Skeletal muscle satellite cell (primary cell): ENCODE data around the gene FRMD4A.

Experiments used
- H3K27me3 ChIP-seq: 2 replicates; pipeline ENCODE4 v1.7.0; 2013; ENCODE audit warnings: low read length; ENCODE audit not compliant: control insufficient read depth, insufficient read depth
- H3K36me3 ChIP-seq: 2 replicates; pipeline ENCODE4 v1.7.0; 2013; ENCODE audit warnings: mild to moderate bottlenecking, control low read depth, low read length; ENCODE audit not compliant: insufficient read depth
- H3K4me1 ChIP-seq: 2 replicates; pipeline ENCODE4 v1.7.0; 2013; ENCODE audit warnings: low read length; ENCODE audit not compliant: control insufficient read depth, insufficient read depth
- H3K4me2 ChIP-seq: 2 replicates; pipeline ENCODE4 v1.7.0; 2013; ENCODE audit warnings: mild to moderate bottlenecking, low read length
- H3K4me3 ChIP-seq: 2 replicates; pipeline ENCODE4 v1.7.0; 2013; ENCODE audit warnings: low read length
- H3K9ac ChIP-seq: 2 replicates; pipeline ENCODE4 v1.7.0; 2013; ENCODE audit warnings: mild to moderate bottlenecking, low read depth, low read length, moderate library complexity
- H3K9me3 ChIP-seq: replicated peaks from 2 replicates; pipeline ENCODE4 v1.7.0; 2013; ENCODE audit warnings: mild to moderate bottlenecking, control low read depth, low read length

FRMD4A gene

DNA sequence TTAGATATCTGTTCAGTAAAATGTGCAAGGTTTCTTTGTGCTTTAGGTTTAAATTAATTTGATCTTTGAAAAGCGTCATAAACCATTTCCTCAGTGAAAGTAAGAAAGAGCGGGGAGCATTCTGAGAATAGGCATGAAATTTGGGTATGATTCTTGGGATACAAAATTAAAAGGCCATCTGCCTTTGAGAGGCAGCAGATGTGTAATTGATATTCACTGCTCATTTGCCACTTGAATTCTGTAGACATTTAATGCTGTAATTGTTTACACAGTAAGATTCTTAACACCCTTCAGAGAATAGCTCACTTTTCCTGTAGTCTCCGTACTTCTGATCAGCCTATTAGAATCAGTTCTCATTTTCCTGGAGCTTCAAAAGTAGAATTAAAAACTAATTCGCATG, 18.7 kb downstream of the FRMD4A start:
- H3K27me3 ChIP-seq = peaks cover 61% of the 10 kb centered on the region
- no peak overlapping the region for H3K4me2 ChIP-seq
- no peaks in the 10 kb centered on the region for H3K36me3 ChIP-seq
- H3K4me1 ChIP-seq = no peaks in the 10 kb centered on the region
- no peaks in the 10 kb centered on the region for H3K9me3 ChIP-seq
- H3K9ac ChIP-seq = no peak overlapping the region
- no peak overlapping the region for H3K4me3 ChIP-seq

DNA sequence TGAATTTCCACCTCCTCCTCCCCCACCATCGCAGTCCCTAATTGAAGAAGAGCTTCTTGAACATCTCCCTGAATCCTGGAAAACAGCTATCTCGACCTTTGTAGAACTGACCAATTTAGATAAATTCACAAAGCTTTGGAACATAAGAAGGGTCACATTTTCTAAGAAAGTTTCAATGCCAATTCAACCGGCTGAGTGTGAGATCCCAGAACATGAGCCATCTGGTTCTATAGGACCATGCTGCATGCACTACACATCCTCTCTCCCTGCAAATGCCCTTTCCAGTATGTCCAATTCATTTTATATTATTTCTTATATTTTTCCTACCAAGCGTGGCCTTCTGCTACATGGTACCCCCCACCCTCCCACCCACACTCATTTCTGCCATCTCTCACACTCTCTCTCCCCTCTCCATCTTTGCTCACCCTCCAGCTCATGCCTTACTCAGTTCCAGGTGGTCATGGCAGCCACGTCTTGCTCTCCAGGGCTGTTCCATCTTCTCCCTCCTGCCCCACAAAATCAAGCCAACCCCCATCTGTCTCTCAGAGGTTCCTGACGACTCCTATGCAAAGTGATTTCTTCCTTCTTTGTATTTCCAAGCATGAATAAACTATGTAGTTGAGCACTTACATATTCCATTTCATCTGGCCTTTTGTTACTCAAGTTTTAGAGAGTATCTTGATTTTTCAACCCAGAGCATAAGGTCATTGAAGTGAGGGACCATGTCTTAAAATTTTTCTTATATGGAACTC, 19.3 kb downstream of the FRMD4A start:
- no peak overlapping the region for H3K4me2 ChIP-seq
- no peak overlapping the region for H3K9ac ChIP-seq
- no peak overlapping the region for H3K4me3 ChIP-seq
- H3K36me3 ChIP-seq = no peaks in the 10 kb centered on the region
- peaks cover 58% of the 10 kb centered on the region for H3K27me3 ChIP-seq
- H3K9me3 ChIP-seq = no peaks in the 10 kb centered on the region
- no peaks in the 10 kb centered on the region for H3K4me1 ChIP-seq

DNA sequence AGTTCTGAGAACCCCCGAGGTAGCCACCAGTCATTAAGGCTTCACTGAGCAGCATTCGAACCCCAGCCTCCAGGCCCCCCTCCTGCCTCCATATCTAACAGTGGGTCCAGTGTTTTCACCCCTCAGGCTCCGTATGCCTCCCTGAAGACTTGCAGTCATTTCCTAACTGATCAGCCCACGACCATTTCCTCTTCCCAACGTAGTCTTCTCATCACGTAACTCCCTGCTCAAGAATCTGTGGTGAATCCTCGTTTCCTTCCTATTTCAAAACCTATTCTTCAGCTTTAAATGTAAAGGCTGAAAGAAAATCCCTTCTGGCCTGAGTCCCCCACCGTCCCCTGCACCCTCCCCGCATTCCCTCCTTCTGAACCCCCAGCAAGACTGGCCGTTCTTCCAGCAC, 21.1 kb downstream of the FRMD4A start:
- Histone ChIP-seq H3K27me3 (peaks cover 58% of the 10 kb centered on the region), H3K4me3 (no peak overlapping the region), H3K9ac (no peak overlapping the region), H3K4me2 (no peak overlapping the region), H3K4me1 (no peaks in the 10 kb centered on the region), H3K36me3 (no peaks in the 10 kb centered on the region), H3K9me3 (no peaks in the 10 kb centered on the region)

DNA sequence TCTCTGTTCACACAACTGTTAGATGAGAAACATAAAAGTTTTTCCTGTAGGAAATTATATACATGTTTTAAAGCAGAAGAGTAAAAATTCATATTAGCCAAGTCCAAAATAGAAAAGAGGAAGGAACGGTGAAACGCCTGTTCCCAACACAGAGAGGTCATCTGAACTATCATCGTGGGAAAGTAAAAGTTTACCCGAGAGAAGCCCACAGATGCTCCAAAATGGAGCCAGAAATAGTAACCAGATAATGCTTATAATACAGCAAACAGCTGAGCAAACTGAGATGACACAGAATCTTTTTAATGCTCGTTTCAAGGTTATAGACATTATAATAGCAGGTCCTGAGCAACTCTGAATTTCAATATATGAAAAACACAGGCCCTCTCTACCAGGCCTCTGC, 24.5 kb downstream of the FRMD4A start:
- Histone ChIP-seq H3K4me1 (no peaks in the 10 kb centered on the region), H3K4me2 (no peak overlapping the region), H3K9me3 (no peaks in the 10 kb centered on the region), H3K36me3 (no peaks in the 10 kb centered on the region), H3K9ac (no peak overlapping the region), H3K27me3 (peaks cover 65% of the 10 kb centered on the region), H3K4me3 (no peak overlapping the region)

DNA sequence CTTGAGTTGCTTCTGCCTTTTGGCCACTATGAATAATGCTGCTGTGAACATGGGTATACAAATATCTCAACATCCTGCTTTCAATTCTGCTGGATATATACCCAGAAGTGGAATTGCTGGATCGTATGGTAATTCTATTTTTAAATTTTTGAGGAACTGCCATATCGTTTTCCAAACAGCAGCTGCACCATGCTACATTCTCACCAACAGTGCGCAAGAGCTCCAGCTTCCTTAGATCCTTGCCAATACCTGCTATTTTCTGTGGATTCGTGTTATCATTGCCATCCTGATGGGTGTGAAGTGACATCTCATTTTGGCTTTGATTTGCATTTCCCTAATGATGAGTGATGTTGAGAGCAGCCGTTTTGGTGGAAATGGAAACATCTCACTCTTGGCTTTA, 26.7 kb downstream of the FRMD4A start:
- Histone ChIP-seq H3K4me1 (no peaks in the 10 kb centered on the region), H3K4me3 (no peak overlapping the region), H3K9me3 (no peaks in the 10 kb centered on the region), H3K4me2 (no peak overlapping the region), H3K36me3 (no peaks in the 10 kb centered on the region), H3K27me3 (peaks cover 78% of the 10 kb centered on the region), H3K9ac (no peak overlapping the region)

DNA sequence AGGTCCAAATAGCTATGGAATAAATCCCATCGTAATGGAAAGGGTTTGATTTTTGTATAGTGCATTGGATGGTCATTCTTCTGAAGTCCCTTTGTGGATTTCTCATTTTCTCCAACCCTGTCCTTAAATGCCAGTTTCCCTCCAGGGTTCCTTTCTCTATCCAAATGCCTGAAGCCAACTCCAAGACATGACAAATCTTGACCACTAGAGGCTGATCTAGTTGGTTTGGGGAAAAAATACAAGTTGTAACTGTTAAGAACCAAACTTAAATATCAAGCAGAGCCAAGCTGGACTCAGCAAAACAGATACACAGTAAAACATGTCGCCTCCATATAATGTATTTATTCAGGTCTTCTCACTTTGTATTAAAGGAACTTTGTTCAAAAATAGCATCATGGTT, 28.7 kb downstream of the FRMD4A start:
- Histone ChIP-seq H3K36me3 (no peaks in the 10 kb centered on the region), H3K4me2 (no peak overlapping the region), H3K9me3 (no peaks in the 10 kb centered on the region), H3K4me3 (no peak overlapping the region), H3K27me3 (peaks cover 78% of the 10 kb centered on the region), H3K9ac (no peak overlapping the region), H3K4me1 (no peaks in the 10 kb centered on the region)

DNA sequence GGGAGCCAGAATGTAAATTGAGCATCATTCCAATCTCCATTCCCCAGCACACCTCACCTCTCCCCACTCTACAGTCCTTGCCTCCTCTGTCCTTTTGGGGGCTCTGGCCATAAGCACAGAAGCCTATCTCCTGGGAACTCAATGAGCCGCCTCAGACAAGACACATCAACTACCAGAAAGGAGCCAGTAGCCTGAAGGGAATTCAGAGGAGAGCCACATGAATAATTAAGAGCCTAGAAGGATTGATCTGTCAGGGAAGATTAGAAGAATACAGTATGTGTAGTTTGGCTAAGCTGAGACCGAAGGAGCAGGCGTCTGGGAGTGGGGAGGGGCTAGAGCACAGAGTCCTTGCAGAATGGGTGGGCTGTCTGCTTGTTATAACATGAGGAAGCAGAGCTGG, 31.2 kb downstream of the FRMD4A start:
- H3K4me1 ChIP-seq = no peaks in the 10 kb centered on the region
- peaks cover 86% of the 10 kb centered on the region for H3K27me3 ChIP-seq
- H3K36me3 ChIP-seq = no peaks in the 10 kb centered on the region
- H3K9ac ChIP-seq = no peak overlapping the region
- H3K4me2 ChIP-seq = no peak overlapping the region
- no peaks in the 10 kb centered on the region for H3K9me3 ChIP-seq
- no peak overlapping the region for H3K4me3 ChIP-seq

DNA sequence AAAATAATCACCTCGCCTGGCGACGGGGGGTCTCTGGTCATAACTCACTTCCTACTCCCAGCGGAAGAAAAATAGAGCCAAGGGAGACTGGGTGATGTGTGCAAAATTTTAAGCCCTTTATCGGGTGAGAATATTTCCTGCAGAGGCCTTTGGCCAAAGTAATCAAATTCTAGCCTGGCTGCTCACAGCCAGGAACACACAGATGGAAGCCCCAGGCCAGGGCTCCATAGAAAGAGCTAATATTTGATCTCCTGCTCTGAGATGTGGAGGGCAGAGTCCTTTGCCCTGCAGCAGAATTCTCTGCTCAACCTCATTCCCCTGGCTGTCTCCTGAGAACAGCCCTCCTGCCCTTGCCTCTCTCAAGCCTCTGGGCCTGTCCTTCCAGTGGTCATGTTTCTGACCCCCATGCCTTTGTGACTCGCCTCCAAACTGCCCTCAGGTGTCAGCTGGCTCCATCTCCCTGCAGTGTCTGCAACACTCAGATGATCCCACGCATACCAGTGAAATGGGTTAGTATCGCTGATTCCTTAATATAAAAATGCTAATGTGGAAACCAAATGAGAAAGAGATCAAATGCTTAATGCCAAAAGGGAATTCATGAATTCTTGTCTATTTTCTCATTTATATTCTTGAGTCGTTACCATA, 34.5 kb downstream of the FRMD4A start:
- Histone ChIP-seq H3K4me1 (no peaks in the 10 kb centered on the region), H3K4me3 (no peak overlapping the region), H3K36me3 (no peaks in the 10 kb centered on the region), H3K9ac (no peak overlapping the region), H3K9me3 (no peaks in the 10 kb centered on the region), H3K4me2 (no peak overlapping the region), H3K27me3 (peaks cover 60% of the 10 kb centered on the region)

DNA sequence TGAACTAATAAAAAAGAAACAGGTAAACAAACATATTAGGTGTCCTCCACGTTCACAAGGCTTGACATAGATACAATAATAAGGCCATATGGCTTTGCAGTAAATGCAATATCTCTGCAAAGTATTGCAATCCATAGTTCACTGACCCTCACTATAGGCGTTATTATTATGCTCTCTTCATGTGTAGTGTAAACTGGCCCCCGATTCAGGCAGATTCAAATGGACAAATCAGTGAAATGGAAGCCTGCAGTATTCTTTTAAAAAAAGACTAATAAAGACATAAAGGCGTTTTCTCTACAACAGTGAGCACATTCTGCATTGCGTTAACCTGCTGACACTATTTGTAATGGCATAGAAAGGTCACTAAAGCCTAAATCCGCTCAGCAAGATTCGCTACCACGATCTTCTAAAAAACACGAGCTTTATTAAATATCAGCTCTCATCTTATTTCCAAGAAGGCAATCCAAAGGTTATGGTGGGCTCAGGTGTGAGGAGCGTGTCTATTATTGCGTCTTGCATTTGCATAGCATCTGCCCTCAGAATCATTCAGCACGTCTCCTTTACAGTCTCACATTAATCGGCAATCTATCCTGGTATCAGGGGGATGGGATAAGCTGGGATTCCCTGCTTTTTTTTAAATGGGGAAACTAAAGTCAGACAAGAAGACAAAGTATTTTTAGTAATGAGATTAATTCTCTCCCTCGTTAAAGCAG, 36.2 kb downstream of the FRMD4A start:
- Histone ChIP-seq H3K4me1 (no peaks in the 10 kb centered on the region), H3K4me2 (no peak overlapping the region), H3K4me3 (no peak overlapping the region), H3K27me3 (peaks cover 43% of the 10 kb centered on the region), H3K36me3 (no peaks in the 10 kb centered on the region), H3K9ac (no peak overlapping the region), H3K9me3 (no peaks in the 10 kb centered on the region)

DNA sequence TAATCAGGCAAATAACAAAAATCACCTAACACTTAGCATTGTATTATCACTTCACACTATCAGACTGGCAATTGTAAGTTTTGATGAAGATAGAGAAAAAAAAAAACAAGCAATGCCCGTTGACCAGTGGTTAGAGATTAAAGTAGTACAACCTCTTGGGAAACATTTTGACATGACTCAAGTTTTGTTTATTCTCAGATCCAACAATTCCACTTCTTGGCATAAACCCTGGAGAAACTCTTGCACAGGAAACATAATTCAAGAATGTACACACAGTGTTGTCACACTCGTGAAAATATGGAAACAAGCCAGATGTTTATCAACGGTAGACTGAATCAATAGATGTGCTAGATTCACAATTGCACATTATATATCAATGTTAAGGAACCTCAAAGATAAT, 37.2 kb downstream of the FRMD4A start:
- Histone ChIP-seq H3K9ac (no peak overlapping the region), H3K9me3 (no peaks in the 10 kb centered on the region), H3K4me1 (no peaks in the 10 kb centered on the region), H3K36me3 (no peaks in the 10 kb centered on the region), H3K4me2 (no peak overlapping the region), H3K4me3 (no peak overlapping the region), H3K27me3 (peaks cover 33% of the 10 kb centered on the region)

DNA sequence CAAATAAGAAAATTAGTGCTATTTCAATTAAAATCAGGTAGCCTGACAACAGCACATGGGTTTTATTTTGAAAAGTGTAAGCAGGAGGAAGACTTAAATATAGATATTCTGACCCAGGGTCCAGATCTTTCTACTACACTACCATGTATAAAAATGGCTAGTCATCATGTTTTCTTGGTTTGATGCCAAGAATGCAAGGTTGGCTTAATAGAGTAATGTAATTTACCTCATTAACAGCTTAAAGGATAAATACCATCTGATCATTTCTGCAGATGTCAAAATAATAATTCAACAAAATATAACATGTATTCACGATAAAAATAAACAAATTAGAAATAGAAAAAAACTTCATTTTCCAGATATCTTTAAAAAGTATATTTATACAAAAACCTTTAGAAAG, 39.4 kb downstream of the FRMD4A start:
- Histone ChIP-seq H3K9me3 (no peaks in the 10 kb centered on the region), H3K27me3 (peaks cover 30% of the 10 kb centered on the region), H3K9ac (no peak overlapping the region), H3K4me3 (no peak overlapping the region), H3K4me1 (no peaks in the 10 kb centered on the region), H3K4me2 (no peak overlapping the region), H3K36me3 (no peaks in the 10 kb centered on the region)
